A549 (cell line): ENCODE results near the gene PRELP. TPM values are rescaled to one million over a fixed set of nuclear protein-coding genes. Genes with fewer than 3 reads are reported as not detected.

ENCODE experiments used
- ATAC-seq, 2 experiments: fragments of 200-7000 bp in 1 of 2; fragments of >200 bp in 1 of 2; cut with Nextera tagmentation in 1 of 2; cut with Tn5 transposase in 1 of 2; 3 replicates each; pipeline versions ENCODE4 v1.8.0 to v1.9.1; 2018 to 2020; ENCODE audit warnings: mild to moderate bottlenecking in 1 of 2, moderate library complexity in 1 of 2
- CTCF ChIA-PET: fragments of 300-600 bp; sonication (Branson Sonifier 250); formaldehyde crosslinking; extraction: SDS; loops from one replicate; lab custom pipeline; 2021; ENCODE audit warnings: antibody characterized with exemption, inconsistent platforms; lab: Yijun Ruan, JAX
- POLR2A ChIA-PET: fragments of 350-600 bp; formaldehyde crosslinking; extraction: SDS; loops from one replicate; lab custom pipeline; 2021; ENCODE audit warnings: antibody characterized with exemption, inconsistent platforms; lab: Yijun Ruan, JAX
- DNase-seq, 2 experiments: peaks; one replicate each; pipeline versions ENCODE4 v3.0.0 to v3.0.0-alpha.2; 2011 to 2016; ENCODE audit warnings: low read depth in 1 of 2, low spot score in 1 of 2
- FAIRE-seq: peaks from 2 replicates; lab custom pipeline; 2011; peaks lifted over from hg19 to GRCh38; lab: Jason Lieb, UNC
- H3K27ac ChIP-seq, 2 experiments: fragments of >200 bp; sonication (Bioruptor Twin); formaldehyde crosslinking; 3 replicates each; pipeline ENCODE4 v1.5.1; 2016 to 2017
- H3K4me1 ChIP-seq: fragments of >200 bp; sonication (Bioruptor Twin); formaldehyde crosslinking; 3 replicates; pipeline ENCODE4 v1.6.1; 2016
- H3K4me2 ChIP-seq: fragments of >200 bp; sonication (Bioruptor Twin); formaldehyde crosslinking; 3 replicates; pipeline ENCODE4 v1.6.1; 2016
- H3K4me3 ChIP-seq: fragments of >200 bp; sonication (Bioruptor Twin); formaldehyde crosslinking; 3 replicates; pipeline ENCODE4 v1.5.1; 2016
- H3K9me3 ChIP-seq: fragments of >200 bp; sonication (Bioruptor Twin); formaldehyde crosslinking; 3 replicates; pipeline ENCODE4 v1.6.1; 2016
- CBX8 ChIP-seq: fragments of 200-600 bp; sonication (generic); IDR thresholded peaks from 2 replicates; pipeline ENCODE4 v1.6.1; 2016
- CEBPB ChIP-seq, 2 experiments: fragments of >200 bp in 1 of 2; sonication (Bioruptor Twin) in 1 of 2; formaldehyde crosslinking in 1 of 2; IDR thresholded peaks; 2 replicates each; pipeline ENCODE4 v1.6.1; 2012 to 2016
- EHF ChIP-seq: fragments of 250-450 bp; sonication (Bioruptor Pico); IDR thresholded peaks from 2 replicates; pipeline ENCODE4 v1.5.0; 2020; ENCODE audit warnings: mild to moderate bottlenecking
- EP300 ChIP-seq, 2 experiments: fragments of >200 bp; sonication (Bioruptor Twin); formaldehyde crosslinking; IDR thresholded peaks; 2 replicates in 1 of 2; 3 replicates in 1 of 2; pipeline ENCODE4 v1.6.1; 2016 to 2017
- FOSL2 ChIP-seq, 2 experiments: fragments of 450-650 bp in 1 of 2; fragments of >200 bp in 1 of 2; sonication (Bioruptor Twin) in 1 of 2; formaldehyde crosslinking; IDR thresholded peaks; 2 replicates each; pipeline versions ENCODE4 v1.5.0 to v1.6.1; 2016 to 2020; ENCODE audit warnings: mild to moderate bottlenecking in 1 of 2, moderate library complexity in 1 of 2
- FOXS1 ChIP-seq: fragments of 250-450 bp; sonication (Bioruptor Pico); IDR thresholded peaks from 2 replicates; pipeline ENCODE4 v1.5.0; 2020; ENCODE audit warnings: mild to moderate bottlenecking, moderate library complexity
- HDAC2 ChIP-seq: fragments of 200-600 bp; sonication (generic); IDR thresholded peaks from 2 replicates; pipeline ENCODE4 v1.6.1; 2016
- HOXA7 ChIP-seq: fragments of 250-450 bp; sonication (Bioruptor Pico); IDR thresholded peaks from 2 replicates; pipeline ENCODE4 v1.5.0; 2020; ENCODE audit warnings: mild to moderate bottlenecking, moderate library complexity
- HOXB5 ChIP-seq: fragments of 250-450 bp; sonication (Bioruptor Pico); IDR thresholded peaks from 2 replicates; pipeline ENCODE4 v1.5.0; 2020; ENCODE audit warnings: mild to moderate bottlenecking, moderate library complexity
- JUN ChIP-seq, 2 experiments: fragments of >200 bp; sonication (Bioruptor Twin); formaldehyde crosslinking; IDR thresholded peaks; 2 replicates in 1 of 2; 3 replicates in 1 of 2; pipeline ENCODE4 v1.6.1; 2016 to 2017
- PHF8 ChIP-seq: fragments of 200-600 bp; sonication (generic); IDR thresholded peaks from 2 replicates; pipeline ENCODE4 v1.6.1; 2016; ENCODE audit warnings: low read depth, mild to moderate bottlenecking, antibody characterized with exemption, moderate library complexity, borderline replicate concordance
- POLR2A ChIP-seq: IDR thresholded peaks from 2 replicates; pipeline ENCODE4 v1.6.1; 2012; ENCODE audit warnings: mild to moderate bottlenecking, low read length
- RAD21 ChIP-seq, 2 experiments: fragments of >200 bp in 1 of 2; sonication (Bioruptor Twin) in 1 of 2; formaldehyde crosslinking in 1 of 2; IDR thresholded peaks in 1 of 2; conservative IDR thresholded peaks in 1 of 2; 2 replicates in 1 of 2; 3 replicates in 1 of 2; pipeline ENCODE4 v1.6.1; 2012 to 2018; ENCODE audit warnings: inconsistent platforms in 1 of 2
- RARB ChIP-seq: fragments of 250-450 bp; sonication (Bioruptor Pico); IDR thresholded peaks from 2 replicates; pipeline ENCODE4 v1.8.0; 2021; ENCODE audit warnings: mild to moderate bottlenecking, moderate library complexity
- TFCP2L1 ChIP-seq: fragments of 250-450 bp; sonication (Bioruptor Pico); IDR thresholded peaks from 2 replicates; pipeline ENCODE4 v1.5.0; 2021; ENCODE audit warnings: mild to moderate bottlenecking
- ZSCAN20 ChIP-seq: fragments of 250-450 bp; sonication (Bioruptor Pico); IDR thresholded peaks from 2 replicates; pipeline ENCODE4 v1.8.0; 2022; ENCODE audit warnings: mild to moderate bottlenecking, moderate library complexity
- WGBS: methylation state at CpG from one replicate; pipeline ENCODE4 v1.1.6; 2017; ENCODE audit errors: missing lambda C conversion rate; 5-methylcytosine and 5-hydroxymethylcytosine counted together
- polyA plus RNA-seq, 4 experiments: library from polyadenylated mRNA; depleted of rRNA in 3 of 4; stranded (reverse); fragments of >200 nt; fragmentation: RNase III in 1 of 4; extraction: RNeasy Plus Mini Kit Qiagen cat#74134 plus additional on column Dnase treatment in 1 of 4; gene quantifications; 2 replicates in 3 of 4; 3 replicates in 1 of 4; pipeline ENCODE4 v1.2.3, GENCODE V29; 2011 to 2017
- TF ChIP-seq, protein P1 (sequence below): fragments of >200 bp; sonication (Bioruptor Twin); formaldehyde crosslinking; IDR thresholded peaks from 3 replicates; pipeline ENCODE4 v1.5.1; 2016
- TF ChIP-seq, protein P2 (sequence below): IDR thresholded peaks from 2 replicates; pipeline ENCODE4 v1.6.1; 2012
- TF ChIP-seq, protein P3 (sequence below): fragments of >200 bp; sonication (Bioruptor Twin); formaldehyde crosslinking; IDR thresholded peaks from 2 replicates; pipeline ENCODE4 v1.6.1; 2016

The PRELP gene
- polyA plus RNA-seq, 2 of the 4 experiments (the other 2 are of a cell fraction) = not detected

DNA sequence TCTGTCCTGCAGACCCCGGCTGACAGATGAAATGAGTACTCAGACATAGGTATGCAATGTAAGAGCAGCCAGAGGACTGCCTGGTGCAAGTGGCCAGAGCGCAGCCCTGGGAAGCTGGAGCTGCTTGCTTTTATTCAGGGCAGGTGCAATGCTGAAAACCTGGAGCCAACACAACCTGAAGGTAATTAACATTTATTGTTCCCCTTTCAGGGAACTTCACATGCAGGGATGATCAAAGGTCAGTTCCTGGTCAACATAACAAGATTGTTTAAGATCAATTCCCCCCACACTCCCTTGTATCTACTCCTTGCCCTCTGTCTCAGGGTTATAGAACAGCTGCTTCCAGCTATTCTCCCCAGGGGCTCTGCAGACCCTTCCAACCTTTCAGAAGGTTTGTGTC is 48.7 kb upstream of the PRELP start:
- H3K27ac ChIP-seq = no peak overlapping the region
- no peak overlapping the region for H3K4me3 ChIP-seq
- no peak overlapping the region for H3K4me2 ChIP-seq
- ChIA-PET POLR2A (interaction anchor here (0.5 kb wide), 1 partner anchor 200 kb away, joined by 3 read pairs; no protein-coding TSS in a partner anchor), CTCF (no interaction called here)
- H3K4me1 ChIP-seq = peaks cover 13% of the 10 kb centered on the region; the same call in 2 of the 3 replicates
- TF ChIP-seq JUN (IDR thresholded peaks at IDR 0.05) (no peak), CBX8 (no peak), FOXS1 (no peak), EP300 (IDR thresholded peaks at IDR 0.05) (no peak), PHF8 (no peak), ZSCAN20 (CRISPR knock-in tag) (no peak), EHF (CRISPR knock-in tag) (no peak), CEBPB (IDR thresholded peaks at IDR 0.05) (no peak), HOXA7 (CRISPR knock-in tag) (no peak), POLR2A (no peak)
- TF ChIP-seq, protein P1, sequence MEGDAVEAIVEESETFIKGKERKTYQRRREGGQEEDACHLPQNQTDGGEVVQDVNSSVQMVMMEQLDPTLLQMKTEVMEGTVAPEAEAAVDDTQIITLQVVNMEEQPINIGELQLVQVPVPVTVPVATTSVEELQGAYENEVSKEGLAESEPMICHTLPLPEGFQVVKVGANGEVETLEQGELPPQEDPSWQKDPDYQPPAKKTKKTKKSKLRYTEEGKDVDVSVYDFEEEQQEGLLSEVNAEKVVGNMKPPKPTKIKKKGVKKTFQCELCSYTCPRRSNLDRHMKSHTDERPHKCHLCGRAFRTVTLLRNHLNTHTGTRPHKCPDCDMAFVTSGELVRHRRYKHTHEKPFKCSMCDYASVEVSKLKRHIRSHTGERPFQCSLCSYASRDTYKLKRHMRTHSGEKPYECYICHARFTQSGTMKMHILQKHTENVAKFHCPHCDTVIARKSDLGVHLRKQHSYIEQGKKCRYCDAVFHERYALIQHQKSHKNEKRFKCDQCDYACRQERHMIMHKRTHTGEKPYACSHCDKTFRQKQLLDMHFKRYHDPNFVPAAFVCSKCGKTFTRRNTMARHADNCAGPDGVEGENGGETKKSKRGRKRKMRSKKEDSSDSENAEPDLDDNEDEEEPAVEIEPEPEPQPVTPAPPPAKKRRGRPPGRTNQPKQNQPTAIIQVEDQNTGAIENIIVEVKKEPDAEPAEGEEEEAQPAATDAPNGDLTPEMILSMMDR = no peak
- no peaks in the 10 kb centered on the region for H3K9me3 ChIP-seq
- DNase-seq = no peak
- FAIRE-seq = no peak
- no peak for ATAC-seq
- 57% methylated on average over 2 of the region's 2 CpGs for WGBS

DNA sequence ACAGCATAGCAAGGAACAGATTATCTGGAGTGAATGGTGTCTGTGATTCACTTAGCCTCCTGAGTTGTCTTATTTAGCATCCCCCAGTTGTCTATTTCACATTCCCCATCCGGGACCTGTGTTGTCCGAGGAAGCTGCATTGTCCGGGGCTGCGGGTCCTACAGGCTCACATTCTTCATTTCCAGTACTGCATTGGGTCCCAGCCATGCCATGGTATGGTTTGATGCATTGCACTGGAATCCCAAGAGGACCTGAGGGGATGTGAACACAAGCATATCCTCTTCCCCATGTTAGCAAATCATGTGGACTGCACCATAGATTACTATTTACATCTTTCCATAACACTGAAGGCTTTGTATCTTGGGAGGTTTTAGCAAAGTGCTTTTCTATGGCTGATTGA is 48.2 kb upstream of the PRELP start:
- ChIA-PET CTCF (interaction anchor here (0.6 kb wide), 1 partner anchor 81 kb away, joined by 3 read pairs; no protein-coding TSS in a partner anchor), POLR2A (interaction anchor here (0.5 kb wide), 1 partner anchor 200 kb away, joined by 3 read pairs; no protein-coding TSS in a partner anchor)
- Histone ChIP-seq H3K9me3 (no peaks in the 10 kb centered on the region), H3K4me2 (no peak overlapping the region), H3K4me1 (peaks cover 13% of the 10 kb centered on the region; the same call in 2 of the 3 replicates), H3K4me3 (no peak overlapping the region), H3K27ac (no peak overlapping the region)
- FAIRE-seq (no peak), ATAC-seq (no peak), DNase-seq (no peak)
- TF ChIP-seq RARB (CRISPR knock-in tag) (no peak), CBX8 (no peak), ZSCAN20 (CRISPR knock-in tag) (no peak), FOSL2 (IDR thresholded peaks at IDR 0.05) (no peak), FOSL2 (CRISPR knock-in tag; IDR thresholded peaks at IDR 0.05) (no peak), TFCP2L1 (CRISPR knock-in tag) (no peak), RAD21 (conservative IDR thresholded peaks at IDR 0.05 in 1 of 2, IDR thresholded peaks at IDR 0.05 in 1 of 2) (no peak), HDAC2 (no peak)
- TF ChIP-seq, protein P2, sequence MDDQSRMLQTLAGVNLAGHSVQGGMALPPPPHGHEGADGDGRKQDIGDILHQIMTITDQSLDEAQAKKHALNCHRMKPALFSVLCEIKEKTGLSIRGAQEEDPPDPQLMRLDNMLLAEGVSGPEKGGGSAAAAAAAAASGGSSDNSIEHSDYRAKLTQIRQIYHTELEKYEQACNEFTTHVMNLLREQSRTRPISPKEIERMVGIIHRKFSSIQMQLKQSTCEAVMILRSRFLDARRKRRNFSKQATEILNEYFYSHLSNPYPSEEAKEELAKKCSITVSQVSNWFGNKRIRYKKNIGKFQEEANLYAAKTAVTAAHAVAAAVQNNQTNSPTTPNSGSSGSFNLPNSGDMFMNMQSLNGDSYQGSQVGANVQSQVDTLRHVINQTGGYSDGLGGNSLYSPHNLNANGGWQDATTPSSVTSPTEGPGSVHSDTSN = no peak
- TF ChIP-seq, protein P3, sequence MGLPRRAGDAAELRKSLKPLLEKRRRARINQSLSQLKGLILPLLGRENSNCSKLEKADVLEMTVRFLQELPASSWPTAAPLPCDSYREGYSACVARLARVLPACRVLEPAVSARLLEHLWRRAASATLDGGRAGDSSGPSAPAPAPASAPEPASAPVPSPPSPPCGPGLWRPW = no peak
- 74% methylated on average over 4 of the region's 4 CpGs for WGBS

DNA sequence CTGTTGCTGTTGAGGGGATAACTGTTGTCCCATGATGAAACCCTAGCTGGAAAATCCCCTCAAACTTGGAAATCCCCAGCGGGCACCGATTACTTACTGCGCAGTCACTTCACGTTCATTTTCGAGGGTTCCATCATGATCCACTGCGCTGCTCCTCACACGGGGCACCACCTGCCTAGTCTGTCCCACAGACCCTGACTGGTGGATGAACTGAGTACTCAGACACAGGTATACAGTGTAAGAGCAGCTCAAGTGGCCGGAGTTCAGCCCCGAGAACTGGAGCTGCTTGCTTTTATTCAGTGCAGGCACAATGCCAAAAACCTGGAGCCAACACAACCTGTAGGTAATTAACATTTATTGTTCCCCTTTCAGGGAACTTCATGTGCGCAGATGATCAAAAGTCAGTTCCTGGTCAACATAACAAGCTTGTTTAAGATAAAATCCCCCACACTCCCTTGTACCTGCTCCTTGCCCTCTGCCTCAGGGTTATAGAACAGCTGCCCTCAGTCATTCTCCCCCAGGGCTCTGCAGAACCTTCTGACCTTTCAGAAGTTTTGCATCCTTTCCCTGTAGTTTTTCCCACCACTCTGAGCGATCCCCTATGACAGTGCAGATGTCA is 46.5 kb upstream of the PRELP start:
- TF ChIP-seq HOXB5 (CRISPR knock-in tag) = no peak
- TF ChIP-seq, all 56 proteins: peak for 0
- ChIA-PET POLR2A (no interaction called here), CTCF (interaction anchor here (0.6 to 1.7 kb wide), 5 partner anchors 11 to 156 kb away, joined by 3 to 4 read pairs (median 3); no protein-coding TSS in a partner anchor)
- DNase-seq (no peak), FAIRE-seq (no peak), ATAC-seq (0 out of 6 replicates have a peak, but pooled peaks of 1 of the 2 experiments have one; percentile 21)
- 45% methylated on average over 11 of the region's 11 CpGs for WGBS
- Histone ChIP-seq H3K4me1 (peaks cover 13% of the 10 kb centered on the region; the same call in 2 of the 3 replicates), H3K9me3 (no peaks in the 10 kb centered on the region), H3K27ac (no peak overlapping the region), H3K4me3 (no peak overlapping the region), H3K4me2 (no peak overlapping the region)
